Posterior cingulate gyrus (tissue), 11 donors: ENCODE results near the gene HTRA3.
"Not testable (repeated sequence)": the region's sequence is repeated elsewhere in the genome, so short reads cannot be mapped to it uniquely, and the experiment has no call there.

Experiments
- DNase-seq, 10 donors: peaks; one replicate each; pipeline versions ENCODE4 v3.0.0 to v3.0.0-alpha.2; 2020 to 2021; ENCODE audit warnings: mixed read lengths in 3 of 10
- intact Hi-C: fragments of 100-400 bp; cut with DNase I; formaldehyde crosslinking; loops from one replicate; pipeline ENCODE4 v1.15.1; 2023

The HTRA3 gene

DNA sequence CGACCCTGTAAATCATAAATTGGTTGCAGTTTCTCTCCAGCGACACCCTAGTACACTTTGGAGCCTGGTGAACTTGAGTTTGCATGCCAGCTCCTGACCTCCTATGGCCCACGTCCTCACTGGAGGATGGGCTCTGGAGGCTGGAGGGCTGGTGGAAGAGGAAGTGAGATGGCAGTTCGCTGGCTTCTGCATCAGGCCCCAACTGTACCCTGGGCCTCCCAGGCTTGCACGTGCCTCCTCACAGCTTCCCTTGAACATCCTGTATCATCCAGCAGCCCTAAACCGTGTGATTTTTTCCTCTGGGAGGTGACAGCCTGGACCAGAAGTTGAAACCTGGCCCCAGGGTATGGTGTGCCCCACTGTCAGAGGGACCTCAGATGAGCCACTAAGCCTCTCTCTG is 78.5 kb downstream of the HTRA3 start:
- peak in 3 of 10 donors; percentile 38 to 47 (median 47) for DNase-seq
- intact Hi-C loops, result no loop called here

DNA sequence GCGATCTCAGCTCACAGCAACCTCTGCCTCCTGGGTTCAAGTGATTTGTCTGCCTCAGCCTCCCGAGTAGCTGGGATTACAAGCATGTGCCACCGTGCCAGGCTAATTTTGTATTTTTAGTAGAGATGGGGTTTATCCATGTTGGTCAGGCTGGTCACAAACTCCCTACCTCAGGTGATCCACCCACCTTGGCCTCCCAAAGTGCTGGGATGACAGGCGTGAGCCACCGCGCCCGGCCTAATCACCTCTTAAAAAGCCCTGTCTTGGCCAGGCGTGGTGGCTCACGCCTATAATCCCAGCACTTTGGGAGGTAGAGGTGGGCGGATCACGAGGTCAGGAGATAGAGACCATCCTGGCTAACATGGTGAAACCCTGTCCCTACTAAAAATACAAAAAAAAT is 79.7 kb downstream of the HTRA3 start:
- peak in 2 of 10 donors; percentile 44 to 51 for DNase-seq
- intact Hi-C loops, result not testable (repeated sequence)

DNA sequence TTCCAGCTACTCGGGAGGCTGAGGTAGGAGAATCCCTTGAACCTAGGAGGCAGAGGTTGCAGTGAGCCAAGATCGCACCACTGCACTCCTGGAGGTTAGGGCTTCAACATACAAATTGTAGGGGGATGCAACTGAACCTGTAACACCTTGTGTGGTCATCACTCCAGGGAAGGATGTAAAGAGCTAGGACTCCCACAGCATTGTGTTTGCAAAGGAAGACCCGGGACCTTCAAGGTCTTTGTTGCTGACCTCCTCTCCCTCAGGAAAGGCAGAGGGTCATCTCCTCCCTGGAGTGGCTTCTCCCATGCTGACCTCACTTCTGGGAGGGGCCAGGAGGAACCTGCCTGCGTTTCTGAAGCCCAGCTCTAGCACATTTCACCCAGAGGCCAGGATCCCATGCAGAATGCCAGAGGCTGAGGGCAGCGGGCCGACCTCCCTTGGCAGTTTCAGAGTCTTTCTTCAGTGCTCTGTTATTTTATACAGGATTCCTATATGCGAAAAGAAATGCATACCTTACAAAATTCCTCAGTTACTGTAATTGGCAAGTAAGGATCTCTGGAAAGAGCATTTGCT is 80.2 kb downstream of the HTRA3 start:
- intact Hi-C loops, result no loop called here
- peak in 3 of 10 donors; percentile 16 to 47 (median 39) for DNase-seq

DNA sequence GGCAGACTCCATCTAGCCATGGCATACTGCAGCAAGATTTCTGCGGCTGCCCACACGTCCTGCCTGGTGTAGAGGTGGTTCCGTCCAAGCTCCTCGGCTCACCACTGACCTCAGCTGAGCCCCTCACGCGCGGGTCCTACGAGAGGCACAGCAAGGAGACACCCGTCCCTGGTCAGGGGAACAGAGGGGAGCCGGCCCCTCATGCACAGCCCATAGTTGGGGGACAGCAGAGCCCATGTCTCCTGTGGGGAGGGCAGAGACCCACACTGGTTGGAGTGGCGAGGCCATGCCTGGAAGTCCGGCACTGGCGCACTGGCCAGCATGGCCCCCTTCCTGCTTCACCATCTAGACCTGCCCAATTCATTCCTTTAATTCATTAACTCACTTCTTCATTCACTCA is 80.8 kb downstream of the HTRA3 start:
- peak in 4 of 10 donors; percentile 23 to 83 (median 68) for DNase-seq

DNA sequence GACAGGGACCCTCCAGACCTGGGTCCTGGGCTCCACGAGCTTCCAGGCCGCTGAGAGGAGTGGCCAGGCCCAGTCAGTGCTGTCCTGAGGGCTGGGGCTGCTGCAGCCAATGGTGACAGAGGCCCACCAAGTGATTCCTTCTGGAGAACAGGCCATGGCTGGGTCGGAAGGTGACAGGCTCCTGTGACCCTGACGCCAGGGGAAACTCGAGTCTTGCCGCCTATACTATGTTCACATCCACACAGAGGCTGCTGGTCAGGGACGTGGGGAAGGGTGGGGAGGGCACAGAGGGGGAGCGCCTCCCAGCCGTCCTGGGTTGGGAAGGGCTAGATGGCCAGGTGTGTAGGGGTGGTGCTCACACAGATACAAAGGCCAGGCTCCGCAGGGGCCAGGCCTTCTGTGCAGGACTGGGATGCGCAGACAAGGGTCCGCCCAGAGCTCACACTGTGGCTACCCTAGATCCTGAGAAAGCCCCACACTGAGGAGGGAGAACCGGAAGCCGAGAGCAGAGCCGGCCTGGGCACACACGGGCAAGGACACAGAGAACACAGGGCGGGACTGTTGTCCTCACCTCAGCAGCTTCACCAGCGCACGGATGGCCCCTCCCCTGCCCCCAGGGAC is 81.4 kb downstream of the HTRA3 start:
- intact Hi-C loops, result no loop called here
- DNase-seq, result peak in 4 of 10 donors; percentile 17 to 62 (median 50)

More for the DNA sequence above, 80.8 kb downstream of the HTRA3 start:
- intact Hi-C loops, result no loop called here

DNA sequence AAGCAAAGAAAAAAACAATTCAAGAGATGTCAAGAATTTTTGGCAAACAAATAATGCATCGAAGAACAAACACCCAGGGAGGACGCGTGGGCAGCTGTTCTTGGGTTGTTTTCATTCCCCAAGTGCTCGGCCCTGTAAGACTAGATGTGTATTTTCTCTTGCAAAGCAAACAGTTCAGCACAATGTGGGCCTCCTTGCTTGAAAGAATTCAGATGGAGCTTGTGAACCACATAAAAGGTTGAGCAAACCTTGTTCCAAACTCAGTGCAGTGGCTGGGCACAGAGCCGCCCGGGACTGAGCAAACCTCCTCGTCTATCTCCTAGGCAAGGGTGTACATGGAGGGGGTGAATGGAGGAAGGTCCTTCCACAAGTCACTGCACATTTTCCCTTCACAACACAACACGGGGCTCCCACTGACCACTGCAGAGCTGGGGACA is 82.4 kb downstream of the HTRA3 start:
- intact Hi-C loops, result no loop called here

DNA sequence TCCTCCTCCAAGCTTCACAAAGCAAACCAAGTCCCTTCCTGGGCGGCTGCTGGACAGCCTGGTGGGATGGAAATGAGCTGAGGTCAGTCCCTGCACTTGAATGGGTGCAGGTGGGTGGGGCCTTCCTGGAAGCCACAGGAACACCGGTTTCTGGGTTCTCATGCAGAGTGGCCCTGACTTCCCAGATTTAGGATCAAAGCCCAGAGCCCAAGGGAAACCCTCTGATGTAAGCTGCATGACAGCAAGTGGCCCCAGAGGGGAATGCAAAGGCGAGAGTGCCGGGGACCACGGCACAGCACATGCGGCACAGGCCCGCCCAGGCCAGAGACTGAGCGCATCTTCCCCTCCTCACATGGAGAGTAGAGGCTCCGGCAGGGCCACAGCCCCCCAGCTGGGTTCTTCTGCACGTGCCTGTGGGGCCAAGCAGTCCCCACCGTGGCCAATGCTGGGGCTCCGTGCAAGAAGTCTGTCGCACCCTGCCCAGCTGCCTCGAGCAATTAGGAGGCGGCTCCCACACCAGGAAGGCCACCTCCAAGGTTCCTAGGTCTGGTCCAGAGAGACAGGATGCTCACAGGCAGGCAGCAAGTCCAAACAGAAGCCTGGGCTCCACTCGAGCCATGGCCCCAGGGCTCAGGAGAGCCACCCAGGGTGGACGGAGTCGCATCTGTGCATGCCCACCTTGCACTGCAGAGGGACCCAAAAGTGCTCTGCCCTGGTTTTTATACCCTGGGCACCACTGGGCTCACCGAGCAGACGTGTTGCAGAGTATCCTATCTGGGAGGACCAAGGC is 83.0 kb downstream of the HTRA3 start:
- DNase-seq, result peak in 5 of 10 donors; percentile 11 to 82 (median 66)

More for the DNA sequence above, 82.4 kb downstream of the HTRA3 start:
- peak in 4 of 10 donors; percentile 42 to 83 (median 76) for DNase-seq

DNA sequence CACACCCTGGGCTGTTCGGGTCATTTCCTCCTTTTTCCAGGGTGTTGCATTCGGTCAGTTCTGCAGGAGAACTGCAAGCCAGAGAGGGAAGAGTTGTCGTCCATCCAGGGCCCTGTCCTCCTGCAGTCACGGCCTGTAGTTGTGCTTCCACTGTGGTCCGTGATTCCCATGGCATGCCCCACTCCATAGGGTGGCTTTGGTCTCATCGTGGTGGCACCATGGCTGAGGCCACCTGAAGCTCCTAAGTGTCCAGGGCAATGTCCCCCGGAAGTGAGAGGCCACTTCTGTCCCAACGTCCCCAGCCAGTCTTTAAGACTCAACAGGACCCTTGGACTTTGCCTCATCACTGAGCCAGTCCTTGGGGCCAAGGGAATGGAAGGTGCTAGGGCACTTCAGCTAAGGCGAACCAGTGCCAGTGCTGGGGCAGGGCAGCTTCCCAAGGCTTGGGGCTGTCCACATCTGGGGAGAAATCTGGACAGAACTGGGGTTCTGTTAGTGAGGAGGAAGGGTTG is 83.7 kb downstream of the HTRA3 start:
- intact Hi-C loops, result no loop called here

More for the DNA sequence above, 83.0 kb downstream of the HTRA3 start:
- intact Hi-C loops, result no loop called here

DNA sequence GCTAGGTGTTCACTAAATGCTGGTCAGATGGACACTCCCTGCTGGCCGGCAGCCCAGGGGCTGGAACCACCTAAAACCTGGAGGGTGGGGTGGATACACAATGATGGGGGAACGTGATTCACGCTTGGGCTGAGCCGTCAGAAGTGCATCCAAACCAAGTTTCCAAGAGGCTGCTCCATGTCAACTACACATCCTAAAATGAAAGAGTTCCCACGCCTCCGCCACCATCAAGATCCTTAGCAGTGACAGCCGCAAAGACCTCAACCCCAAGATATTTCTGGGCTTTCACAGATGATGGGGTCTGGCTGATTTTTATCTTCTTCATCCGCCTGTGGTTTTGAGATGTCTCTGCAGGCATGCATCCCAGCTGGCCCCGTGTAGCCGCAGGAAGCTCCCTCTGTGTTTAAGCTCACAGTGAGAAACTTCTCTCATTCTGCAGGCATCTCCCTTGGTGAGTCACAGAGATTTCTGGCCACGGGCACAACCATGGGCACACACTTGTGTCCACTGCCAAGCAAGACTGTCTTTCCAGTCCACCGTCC is 84.4 kb downstream of the HTRA3 start:
- peak in 2 of 10 donors; percentile 35 to 50 for DNase-seq

More for the DNA sequence above, 83.7 kb downstream of the HTRA3 start:
- DNase-seq, result peak in 3 of 10 donors; percentile 7 to 53 (median 52)

DNA sequence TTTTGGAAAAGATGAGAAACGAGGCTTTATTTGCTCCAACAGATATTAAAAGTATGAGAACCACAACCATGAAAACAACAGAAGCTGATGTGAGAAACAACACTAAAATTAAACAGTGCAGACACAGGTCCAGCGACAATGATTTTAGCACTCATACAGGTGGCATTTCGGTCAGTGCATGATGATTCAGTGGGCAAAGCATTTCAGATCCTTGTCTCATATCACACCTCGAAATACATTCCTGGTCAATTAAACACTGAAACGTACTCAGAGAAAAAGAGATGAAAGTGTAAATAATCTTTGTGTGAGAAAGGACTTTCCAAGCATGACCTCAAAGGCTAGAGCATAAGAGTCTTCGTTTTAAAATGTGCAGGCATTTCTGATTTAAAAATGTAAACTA is 85.8 kb downstream of the HTRA3 start:
- intact Hi-C loops, result no loop called here
- DNase-seq, result no peak

More for the DNA sequence above, 84.4 kb downstream of the HTRA3 start:
- intact Hi-C loops, result no loop called here

DNA sequence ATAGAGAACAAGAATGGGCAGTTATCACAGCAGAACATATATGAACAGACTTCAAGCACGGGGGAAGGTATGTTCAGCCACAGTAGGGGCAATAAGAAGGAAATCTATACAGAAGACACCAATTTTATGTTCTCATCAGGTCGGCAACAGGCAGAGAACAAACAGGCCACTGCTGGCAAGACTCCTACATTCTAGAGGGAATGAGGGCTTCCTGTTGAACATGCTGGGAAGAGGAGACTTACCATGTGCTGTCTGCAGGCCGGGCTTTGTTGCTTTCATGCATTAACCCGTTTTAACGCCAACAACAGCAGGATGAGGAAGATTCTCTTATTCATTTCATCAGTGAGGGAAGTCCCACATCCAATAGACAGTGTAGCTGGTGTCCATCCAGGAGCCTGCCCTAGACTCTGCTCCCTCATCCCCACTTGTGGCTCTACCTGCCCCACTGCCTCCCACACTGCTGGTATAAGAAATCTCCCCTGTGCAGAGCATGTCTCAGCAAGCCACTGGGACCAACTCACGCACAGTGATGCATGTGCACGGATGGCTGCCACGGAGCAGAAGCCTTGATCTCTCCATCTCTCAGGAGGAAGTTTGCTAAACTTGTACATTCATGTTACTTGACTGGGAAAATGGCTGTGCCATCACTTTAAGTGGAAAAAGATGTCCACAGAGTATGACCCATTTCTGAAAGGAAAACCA is 86.5 kb downstream of the HTRA3 start:
- peak in 1 of 10 donors; percentile 25 for DNase-seq
- intact Hi-C loops, result no loop called here
